Activated T-helper 2 cell treated with anti-CD3 and anti-CD28 coated beads, Interferon-gamma antibody, Interleukin-2, Interleukin-4, amounts not matched to agents 10 μg/mL and 5 μg/mL and 100 μg/mL, durations not matched to agents 14 hours and 24 hours and 36 hours (primary cell): Measurements from ENCODE around the gene ADGRL4. TPM values are rescaled to one million over a fixed set of nuclear protein-coding genes. Genes with fewer than 3 reads are reported as not detected.
"Not testable (repeated sequence)": the region's sequence is repeated elsewhere in the genome, so short reads cannot be mapped to it uniquely, and the experiment has no call there.

Source experiments
- DNase-seq: peaks from one replicate; pipeline ENCODE4 v3.0.0; 2021; ENCODE audit warnings: low spot score
- H3K27ac Mint-ChIP-seq: one replicate; pipeline ENCODE4 v1.8.0; 2021; ENCODE audit warnings: mixed read lengths
- H3K27me3 Mint-ChIP-seq: one replicate; pipeline ENCODE4 v1.8.0; 2021; ENCODE audit warnings: low read depth, mixed read lengths
- H3K36me3 Mint-ChIP-seq: one replicate; pipeline ENCODE4 v1.8.0; 2021; ENCODE audit warnings: low read depth, mixed read lengths
- H3K4me1 Mint-ChIP-seq: one replicate; pipeline ENCODE4 v1.8.0; 2021; ENCODE audit warnings: low read depth, mixed read lengths
- H3K4me3 Mint-ChIP-seq: one replicate; pipeline ENCODE4 v1.8.0; 2021; ENCODE audit warnings: low read depth, mild to moderate bottlenecking, moderate library complexity, mixed read lengths
- H3K9me3 Mint-ChIP-seq: one replicate; pipeline ENCODE4 v1.8.0; 2021; ENCODE audit warnings: mixed read lengths
- intact Hi-C: fragments of 100-400 bp; cut with micrococcal nuclease; formaldehyde crosslinking; loops from one replicate; pipeline ENCODE4 v1.15.1; 2023
- total RNA-seq: library from RNA; stranded (reverse); gene quantifications from 2 replicates; pipeline ENCODE4 v1.2.3, GENCODE V29; 2022

The ADGRL4 gene
- total RNA-seq, 1 donor from 2014 or later: not detected

DNA sequence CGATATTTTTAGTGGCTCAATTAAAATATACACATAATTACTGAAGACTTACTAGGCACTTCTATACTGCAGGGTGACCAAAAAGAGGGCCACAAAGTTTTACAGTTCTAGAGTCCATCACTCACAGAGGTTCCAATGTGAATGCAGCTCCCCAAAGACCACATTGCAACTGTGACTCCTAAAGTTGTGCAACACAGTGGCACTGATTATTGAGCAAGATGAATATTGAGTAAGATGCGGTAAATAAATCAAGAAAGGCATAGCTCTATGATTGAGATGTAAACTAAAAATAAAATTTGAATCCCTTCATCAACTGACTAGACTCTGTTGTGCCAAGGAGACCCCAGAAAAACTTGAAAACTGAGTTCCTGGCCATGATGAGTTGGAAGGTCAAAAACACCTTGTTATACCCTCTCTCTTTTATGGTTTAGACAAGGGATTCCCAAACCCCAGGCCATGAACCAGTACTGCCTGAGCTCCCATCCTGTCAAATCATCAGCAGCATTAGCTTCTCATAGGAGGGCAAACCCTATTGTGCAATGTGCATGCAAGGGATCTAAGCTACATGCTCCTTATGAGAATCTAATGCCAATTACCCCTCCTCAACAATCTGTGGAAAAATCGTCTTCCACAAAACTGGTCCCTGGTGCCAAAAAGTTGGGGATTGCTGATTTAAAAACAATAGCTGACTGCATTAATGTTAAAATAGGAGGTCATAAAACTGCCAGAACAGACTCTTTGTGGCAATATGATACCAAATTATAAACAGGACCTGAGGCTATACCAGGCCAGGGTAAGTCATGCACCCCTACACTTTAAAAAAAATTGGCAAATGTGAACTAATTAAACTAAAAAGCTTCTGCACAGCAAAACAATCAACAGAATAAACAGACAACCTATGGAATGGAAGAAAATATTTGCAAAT is 94.3 kb downstream of the ADGRL4 start:
- no peaks in the 10 kb centered on the region for H3K9me3 Mint-ChIP-seq
- H3K4me3 Mint-ChIP-seq: no peak overlapping the region
- no peaks in the 10 kb centered on the region for H3K4me1 Mint-ChIP-seq
- intact Hi-C loops: no loop called here
- H3K36me3 Mint-ChIP-seq: no peaks in the 10 kb centered on the region
- no peak overlapping the region for H3K27ac Mint-ChIP-seq
- no peak for DNase-seq
- H3K27me3 Mint-ChIP-seq: no peaks in the 10 kb centered on the region

DNA sequence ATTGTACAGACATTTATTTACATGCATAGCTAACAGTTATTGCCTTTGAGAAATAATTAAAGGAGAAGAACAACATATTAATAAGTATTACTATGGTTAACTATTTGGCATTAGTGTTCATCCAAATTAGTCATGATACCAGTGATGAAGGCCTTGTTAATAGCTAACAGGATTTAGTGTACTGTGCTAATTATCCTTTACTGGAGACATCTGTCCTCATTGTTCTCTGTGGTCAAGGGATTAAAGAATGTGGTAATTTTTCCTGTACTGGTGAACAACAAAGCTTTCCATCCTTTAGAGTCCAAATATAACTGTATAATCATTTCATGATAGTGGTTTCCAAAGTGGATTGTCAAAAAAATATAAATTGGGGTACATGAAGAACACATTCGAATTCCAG is 103.9 kb downstream of the ADGRL4 start:
- DNase-seq: no peak
- no peaks in the 10 kb centered on the region for H3K4me1 Mint-ChIP-seq
- intact Hi-C loops: no loop called here
- H3K4me3 Mint-ChIP-seq: no peak overlapping the region
- no peaks in the 10 kb centered on the region for H3K27me3 Mint-ChIP-seq
- H3K27ac Mint-ChIP-seq: no peak overlapping the region
- no peaks in the 10 kb centered on the region for H3K9me3 Mint-ChIP-seq
- H3K36me3 Mint-ChIP-seq: no peaks in the 10 kb centered on the region

DNA sequence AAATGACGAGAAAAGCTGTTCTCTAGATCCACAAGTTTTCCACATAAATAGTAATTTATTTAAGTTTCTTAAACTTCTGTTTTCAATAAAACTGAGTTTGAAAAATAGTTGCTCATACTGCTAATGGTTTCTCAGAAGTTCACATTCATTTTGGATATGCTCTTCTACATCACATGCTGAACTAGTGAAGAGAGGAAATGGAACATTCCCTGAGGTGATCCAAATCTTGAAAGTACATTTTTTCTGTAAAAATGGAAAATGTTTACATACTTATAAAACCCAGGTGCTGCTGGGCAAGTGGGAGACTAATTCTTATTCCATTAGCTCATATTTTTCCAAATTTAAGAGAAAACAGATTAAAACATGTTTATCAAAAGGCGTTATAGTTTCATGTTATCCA is 111.7 kb downstream of the ADGRL4 start:
- H3K27me3 Mint-ChIP-seq: no peaks in the 10 kb centered on the region
- H3K27ac Mint-ChIP-seq: no peak overlapping the region
- no peaks in the 10 kb centered on the region for H3K9me3 Mint-ChIP-seq
- H3K4me1 Mint-ChIP-seq: no peaks in the 10 kb centered on the region
- intact Hi-C loops: no loop called here
- H3K4me3 Mint-ChIP-seq: no peak overlapping the region
- DNase-seq: no peak
- no peaks in the 10 kb centered on the region for H3K36me3 Mint-ChIP-seq

DNA sequence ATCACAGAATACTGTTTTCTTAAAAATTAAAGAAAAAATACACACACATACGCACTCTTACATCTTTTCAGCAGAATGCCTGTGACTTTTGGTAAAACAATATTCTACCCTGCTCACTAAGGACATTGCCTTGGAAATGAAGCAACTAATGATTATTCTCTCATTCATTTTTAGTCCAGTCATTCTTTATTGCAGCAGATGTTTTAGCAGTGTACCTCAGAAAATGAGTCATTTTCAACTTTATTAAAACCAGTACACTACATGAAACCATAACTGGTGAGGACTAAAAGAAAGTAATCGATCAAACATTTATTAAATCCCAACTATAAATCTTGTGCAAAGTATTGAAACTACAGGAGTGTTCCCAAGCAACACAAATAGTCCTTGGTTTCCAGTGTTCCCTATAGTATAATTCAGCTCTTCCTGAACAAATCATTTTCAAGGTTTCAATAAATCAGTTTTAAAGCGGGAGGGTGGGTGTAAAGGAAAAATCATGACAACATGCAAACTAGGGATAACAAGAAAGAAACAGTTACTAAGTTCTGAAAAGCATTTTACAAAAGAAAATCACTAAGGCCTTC is 114.2 kb downstream of the ADGRL4 start:
- H3K27ac Mint-ChIP-seq: no peak overlapping the region
- H3K36me3 Mint-ChIP-seq: no peaks in the 10 kb centered on the region
- intact Hi-C loops: no loop called here
- H3K4me1 Mint-ChIP-seq: no peaks in the 10 kb centered on the region
- DNase-seq: no peak
- no peak overlapping the region for H3K4me3 Mint-ChIP-seq
- H3K27me3 Mint-ChIP-seq: no peaks in the 10 kb centered on the region
- H3K9me3 Mint-ChIP-seq: no peaks in the 10 kb centered on the region

DNA sequence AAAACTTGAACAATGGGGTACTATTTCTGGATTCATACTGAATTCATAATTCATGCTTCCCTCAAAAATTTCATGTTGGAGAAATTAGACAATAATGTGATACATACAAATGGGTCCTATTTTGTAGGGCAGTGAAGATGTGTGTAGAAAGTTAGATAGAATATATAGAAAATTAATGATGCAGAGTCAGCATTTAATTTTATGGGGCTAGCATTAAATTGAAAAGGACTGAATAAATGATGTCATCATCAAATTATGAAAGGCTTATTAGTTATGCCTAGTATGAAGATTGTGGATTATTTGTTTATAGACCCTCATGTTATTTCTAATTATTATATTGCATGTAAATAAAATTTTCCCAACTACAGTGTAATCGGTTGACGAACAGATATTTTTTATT is 119.1 kb downstream of the ADGRL4 start:
- intact Hi-C loops: no loop called here
- no peaks in the 10 kb centered on the region for H3K36me3 Mint-ChIP-seq
- H3K4me1 Mint-ChIP-seq: no peaks in the 10 kb centered on the region
- H3K9me3 Mint-ChIP-seq: no peaks in the 10 kb centered on the region
- DNase-seq: no peak
- H3K4me3 Mint-ChIP-seq: no peak overlapping the region
- H3K27ac Mint-ChIP-seq: no peak overlapping the region
- H3K27me3 Mint-ChIP-seq: no peaks in the 10 kb centered on the region

DNA sequence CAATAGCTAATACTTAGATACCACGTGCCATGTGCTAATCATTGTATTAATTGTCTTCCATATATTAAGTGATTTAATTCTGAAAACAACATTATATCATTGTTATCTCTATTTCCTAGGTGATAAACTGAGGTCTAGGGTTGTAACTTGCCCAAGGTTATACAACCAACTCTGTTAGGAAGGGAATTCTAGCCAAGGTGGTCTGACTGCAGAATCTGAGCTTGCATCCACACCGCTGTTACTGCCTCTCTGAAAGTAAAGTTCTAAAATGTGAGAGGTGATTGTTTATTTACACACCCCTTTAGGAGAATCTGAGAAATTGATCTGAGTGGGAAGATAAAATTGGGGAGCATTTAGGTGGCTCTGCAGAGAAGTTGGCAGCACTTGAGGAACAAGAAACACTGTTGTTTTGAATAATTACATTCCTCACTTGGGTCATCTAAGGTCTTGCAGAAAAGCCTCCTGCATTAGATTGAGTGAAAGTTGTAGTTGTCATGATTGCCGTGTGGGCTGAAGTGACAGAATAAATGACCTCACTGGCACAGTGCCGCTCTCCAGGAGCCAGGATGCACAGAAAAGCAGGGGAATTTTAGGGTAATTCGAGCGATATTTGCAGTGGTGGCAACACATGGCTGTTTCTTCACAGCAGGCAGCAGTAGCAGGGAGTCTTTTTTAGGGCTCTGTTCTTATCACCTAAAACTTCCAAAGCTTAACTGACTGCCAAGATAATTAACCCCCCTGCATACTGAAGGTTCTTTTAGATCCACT is 121.7 kb downstream of the ADGRL4 start:
- Mint-ChIP-seq H3K4me1 (no peaks in the 10 kb centered on the region), H3K27ac (no peak overlapping the region), H3K27me3 (no peaks in the 10 kb centered on the region), H3K9me3 (no peaks in the 10 kb centered on the region), H3K36me3 (no peaks in the 10 kb centered on the region), H3K4me3 (no peak overlapping the region)
- DNase-seq: no peak
- intact Hi-C loops: no loop called here

DNA sequence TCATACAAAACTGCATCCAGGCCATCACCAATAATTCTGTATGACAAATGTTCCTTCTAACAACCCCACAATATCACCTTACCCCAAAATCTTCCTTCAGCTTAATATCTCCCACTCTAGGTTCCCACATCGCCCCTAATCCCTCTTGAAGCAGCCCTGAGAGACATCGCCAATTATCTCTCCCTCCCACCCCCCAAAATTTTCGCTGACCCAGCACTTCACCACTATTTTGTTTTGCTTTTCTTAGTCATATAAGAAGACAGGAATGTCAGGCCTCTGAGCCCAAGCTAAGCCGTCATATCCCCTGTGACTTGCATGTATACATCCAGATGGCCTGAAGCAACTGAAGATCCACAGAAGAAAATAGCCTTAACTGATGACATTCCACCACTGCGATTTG is 126.3 kb downstream of the ADGRL4 start:
- intact Hi-C loops: no loop called here
- Mint-ChIP-seq H3K4me3 (no peak overlapping the region), H3K27me3 (no peaks in the 10 kb centered on the region), H3K9me3 (no peaks in the 10 kb centered on the region), H3K27ac (no peak overlapping the region), H3K36me3 (no peaks in the 10 kb centered on the region), H3K4me1 (no peaks in the 10 kb centered on the region)
- DNase-seq: no peak

DNA sequence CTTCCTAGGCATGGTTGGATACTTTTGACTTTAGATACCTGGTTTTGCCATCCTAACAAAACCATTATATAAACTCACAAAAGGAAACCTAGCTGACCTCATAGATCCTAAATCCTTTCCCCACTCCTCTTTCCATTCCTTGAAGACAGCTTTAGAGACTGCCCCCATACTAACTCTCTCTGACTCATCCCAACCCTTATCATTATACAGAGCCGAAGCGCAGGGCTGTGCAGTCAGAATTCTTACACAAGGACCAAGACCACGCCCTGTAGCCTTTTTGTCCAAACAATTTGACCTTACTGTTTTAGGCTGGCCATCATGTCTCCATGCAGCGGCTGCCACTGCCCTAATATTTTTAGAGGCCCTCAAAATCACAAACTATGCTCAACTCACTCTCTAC is 130.5 kb downstream of the ADGRL4 start:
- H3K27me3 Mint-ChIP-seq, intact Hi-C loops, DNase-seq, H3K36me3 Mint-ChIP-seq, H3K27ac Mint-ChIP-seq, H3K4me3 Mint-ChIP-seq, H3K4me1 Mint-ChIP-seq, H3K9me3 Mint-ChIP-seq: not testable (repeated sequence)

DNA sequence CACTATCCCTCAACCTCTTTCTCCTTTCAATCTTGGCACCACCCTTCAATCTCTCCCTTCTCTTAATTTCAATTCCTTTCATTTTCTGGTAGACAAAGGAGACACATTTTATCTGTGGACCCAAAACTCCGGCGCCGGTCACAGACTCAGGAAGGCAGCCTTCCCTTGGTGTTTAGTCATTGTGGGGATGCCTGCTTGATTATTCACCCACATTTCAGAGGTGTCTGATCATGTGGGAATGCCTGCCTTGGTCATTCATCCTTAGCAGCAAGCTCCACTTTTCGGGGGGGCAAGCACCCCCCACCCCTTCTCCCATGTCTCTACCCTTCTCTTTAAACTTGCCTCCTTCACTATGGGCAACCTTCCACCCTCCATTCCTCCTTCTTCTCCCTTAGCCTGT is 133.7 kb downstream of the ADGRL4 start:
- H3K36me3 Mint-ChIP-seq, intact Hi-C loops, DNase-seq, H3K9me3 Mint-ChIP-seq, H3K27me3 Mint-ChIP-seq, H3K4me3 Mint-ChIP-seq, H3K27ac Mint-ChIP-seq, H3K4me1 Mint-ChIP-seq: not testable (repeated sequence)

DNA sequence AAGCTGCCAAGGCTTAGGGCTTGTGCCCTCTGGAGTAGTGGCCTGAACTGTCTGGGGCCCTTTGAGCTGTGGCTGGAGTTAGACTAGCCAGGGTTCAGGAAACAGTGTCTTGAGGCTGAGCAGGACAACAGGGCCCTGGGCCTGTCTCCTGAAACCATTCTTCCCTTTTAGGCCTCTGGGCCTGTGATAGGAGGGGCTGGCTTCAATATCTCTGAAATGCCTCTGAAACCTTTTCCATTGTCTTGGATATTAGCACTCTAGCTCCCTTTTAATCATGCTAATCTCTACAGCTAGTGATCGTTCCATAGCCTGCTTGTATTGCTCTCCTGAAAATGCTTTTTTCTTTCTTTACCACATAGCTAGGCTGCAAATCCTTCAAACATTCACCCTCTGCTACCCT is 135.3 kb downstream of the ADGRL4 start:
- Mint-ChIP-seq H3K36me3 (no peaks in the 10 kb centered on the region), H3K9me3 (no peaks in the 10 kb centered on the region)

DNA sequence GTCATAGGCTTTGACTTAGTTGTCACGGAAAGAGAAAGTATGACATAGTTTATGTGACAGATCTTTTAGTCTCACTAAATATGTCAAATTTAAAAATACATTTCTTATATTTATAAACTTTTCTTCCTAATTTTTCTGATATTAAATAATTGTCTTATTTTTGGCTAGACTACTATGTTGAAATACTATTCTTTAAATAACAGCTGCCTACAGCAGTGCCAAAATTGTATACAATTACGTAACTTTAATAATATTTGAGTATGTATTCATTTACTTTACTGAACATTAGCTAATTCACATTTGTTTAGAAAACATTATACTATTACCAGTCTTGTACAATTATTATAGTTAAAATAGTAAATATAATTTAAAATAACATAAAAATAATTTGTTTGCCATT is 137.4 kb downstream of the ADGRL4 start:
- Mint-ChIP-seq H3K36me3 (no peaks in the 10 kb centered on the region), H3K27me3 (no peaks in the 10 kb centered on the region), H3K9me3 (no peaks in the 10 kb centered on the region), H3K27ac (no peak overlapping the region), H3K4me3 (no peak overlapping the region), H3K4me1 (no peaks in the 10 kb centered on the region)
- no peak for DNase-seq
- intact Hi-C loops: no loop called here

More for the DNA sequence above, 135.3 kb downstream of the ADGRL4 start:
- H3K4me1 Mint-ChIP-seq: no peaks in the 10 kb centered on the region
- intact Hi-C loops: no loop called here
- no peak for DNase-seq
- H3K27ac Mint-ChIP-seq: no peak overlapping the region
- no peaks in the 10 kb centered on the region for H3K27me3 Mint-ChIP-seq
- H3K4me3 Mint-ChIP-seq: no peak overlapping the region

DNA sequence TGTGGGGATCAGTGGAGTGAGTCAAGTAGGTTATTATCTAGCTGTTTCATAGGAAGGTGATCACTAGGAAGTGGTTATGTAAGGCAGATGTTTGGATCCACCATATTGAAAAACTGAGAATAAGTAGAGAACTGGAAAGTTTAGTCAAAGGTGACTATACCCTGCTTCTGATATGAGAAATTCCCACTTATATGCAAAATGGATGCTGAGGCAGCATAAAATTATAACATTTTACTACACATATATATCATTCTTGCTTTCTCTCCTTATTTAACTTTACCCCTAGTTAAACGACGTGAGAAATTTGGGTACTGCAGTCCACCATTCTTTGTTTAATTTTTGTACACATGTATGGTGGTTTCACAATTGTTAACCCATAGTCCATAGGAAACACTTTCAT is 142.4 kb downstream of the ADGRL4 start:
- no peak for DNase-seq
- Mint-ChIP-seq H3K9me3 (no peaks in the 10 kb centered on the region), H3K27ac (no peak overlapping the region), H3K27me3 (no peaks in the 10 kb centered on the region), H3K4me1 (no peaks in the 10 kb centered on the region), H3K36me3 (no peaks in the 10 kb centered on the region), H3K4me3 (no peak overlapping the region)
- intact Hi-C loops: no loop called here

DNA sequence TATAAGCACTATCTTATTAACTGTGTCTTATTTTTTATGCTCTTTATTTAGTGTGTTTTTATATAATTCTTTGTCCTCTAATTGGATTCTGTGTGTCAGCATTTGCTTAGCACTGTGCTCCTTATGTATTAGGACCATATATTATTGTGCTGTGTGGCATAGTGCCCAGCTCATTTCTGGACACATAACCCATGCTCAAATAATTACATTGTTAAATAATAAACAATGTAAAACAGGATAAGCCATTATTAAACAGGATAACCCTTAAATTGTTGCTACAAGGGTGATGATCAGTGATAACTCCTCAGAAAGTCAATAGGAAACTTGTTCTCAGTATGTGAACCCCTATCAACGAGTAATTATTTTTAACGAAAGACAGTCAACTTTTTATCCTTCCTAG is 150.4 kb downstream of the ADGRL4 start:
- peaks cover 5% of the 10 kb centered on the region for H3K4me1 Mint-ChIP-seq
- no peaks in the 10 kb centered on the region for H3K27me3 Mint-ChIP-seq
- DNase-seq: no peak
- intact Hi-C loops: no loop called here
- H3K9me3 Mint-ChIP-seq: no peaks in the 10 kb centered on the region
- H3K27ac Mint-ChIP-seq: no peak overlapping the region
- H3K36me3 Mint-ChIP-seq: no peaks in the 10 kb centered on the region
- H3K4me3 Mint-ChIP-seq: no peak overlapping the region
